ENCODE measurements around the gene ANKRD30A.
"Not testable (repeated sequence)": the region's sequence is repeated elsewhere in the genome, so short reads cannot be mapped to it uniquely, and the experiment has no call there.

ANKRD30A gene

DNA sequence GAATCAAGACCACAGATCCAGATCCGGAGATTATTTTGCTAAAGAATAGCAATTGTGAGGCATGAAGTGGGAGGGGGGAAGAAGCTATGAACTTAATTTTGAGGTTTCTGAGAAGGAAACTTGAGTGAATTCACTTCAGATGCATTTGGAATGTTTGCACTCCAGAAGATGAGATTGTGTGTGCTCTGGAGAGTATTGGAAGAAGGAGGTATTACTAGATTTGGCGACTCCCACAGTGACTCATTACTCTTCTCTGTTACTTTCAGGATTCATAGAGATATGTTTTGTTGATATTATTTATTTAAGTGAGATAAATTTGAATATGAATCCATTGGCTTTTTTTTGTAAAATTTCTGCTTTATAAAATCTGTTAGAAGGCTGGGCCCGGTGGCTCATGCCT lies 80.7 kb downstream of the ANKRD30A start:
- Histone ChIP-seq H3K4me3 (ENCODE audit: low read length) (no peak overlapping the region), H3K4me1 (ENCODE audit: control insufficient read depth, low read depth, low read length) (no peaks in the 10 kb centered on the region), H3K9me3 (ENCODE audit: control insufficient read depth, low read depth, low read length) (no peaks in the 10 kb centered on the region), H3K36me3 (ENCODE audit: control insufficient read depth, low read depth, low read length) (no peaks in the 10 kb centered on the region), H3K9ac (ENCODE audit: low read length) (no peak overlapping the region), H3K27me3 (ENCODE audit: control insufficient read depth, insufficient read depth, low read length) (no peaks in the 10 kb centered on the region), H3K27ac (ENCODE audit: low read length) (no peak overlapping the region)

DNA sequence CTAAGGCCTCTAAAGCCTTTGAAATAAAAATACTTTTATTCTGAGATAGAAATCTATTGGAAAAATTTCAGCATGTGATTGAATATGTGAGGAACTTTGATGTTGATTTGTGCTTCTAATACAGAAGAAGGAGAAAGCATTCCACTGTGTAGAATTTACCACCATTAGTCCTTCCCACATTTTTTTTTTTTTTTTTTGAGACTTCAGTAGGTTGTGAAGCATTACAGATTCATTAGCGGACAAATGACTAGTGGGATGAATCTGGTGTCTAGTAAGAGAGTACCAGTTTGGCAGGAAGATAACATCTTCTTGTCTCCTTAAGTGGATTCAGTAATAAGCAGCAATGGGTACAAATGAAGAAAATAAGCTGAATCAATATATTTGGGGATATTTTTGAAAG lies 95.5 kb downstream of the ANKRD30A start:
- no peak overlapping the region for H3K9ac ChIP-seq (ENCODE audit: low read length)
- no peak overlapping the region for H3K4me3 ChIP-seq (ENCODE audit: low read length)
- H3K36me3 ChIP-seq (ENCODE audit: control insufficient read depth, low read depth, low read length), result no peaks in the 10 kb centered on the region
- no peak overlapping the region for H3K27ac ChIP-seq (ENCODE audit: low read length)
- no peaks in the 10 kb centered on the region for H3K4me1 ChIP-seq (ENCODE audit: control insufficient read depth, low read depth, low read length)
- no peaks in the 10 kb centered on the region for H3K9me3 ChIP-seq (ENCODE audit: control insufficient read depth, low read depth, low read length)
- H3K27me3 ChIP-seq (ENCODE audit: control insufficient read depth, insufficient read depth, low read length), result no peaks in the 10 kb centered on the region

DNA sequence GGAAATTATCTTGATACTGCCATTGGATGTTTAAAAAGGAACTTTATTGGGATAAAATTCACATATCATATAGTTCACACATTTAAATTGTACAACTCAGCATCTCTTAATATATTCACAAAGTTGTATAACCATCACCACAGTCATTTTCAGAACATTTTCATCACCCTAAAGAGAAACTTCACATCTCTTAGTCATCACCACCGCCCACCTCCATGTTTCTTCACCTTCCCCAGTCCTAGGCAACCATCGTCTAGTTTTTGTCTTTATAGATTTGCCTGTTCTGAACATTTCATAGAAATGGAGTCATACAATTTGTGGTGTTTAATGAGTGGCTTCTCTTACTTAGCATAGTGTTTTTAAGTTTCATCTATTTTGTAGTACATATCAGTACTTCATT lies 96.6 kb downstream of the ANKRD30A start:
- Histone ChIP-seq H3K27ac (ENCODE audit: low read length) (no peak overlapping the region), H3K4me1 (ENCODE audit: control insufficient read depth, low read depth, low read length) (no peaks in the 10 kb centered on the region), H3K4me3 (ENCODE audit: low read length) (no peak overlapping the region), H3K27me3 (ENCODE audit: control insufficient read depth, insufficient read depth, low read length) (no peaks in the 10 kb centered on the region), H3K36me3 (ENCODE audit: control insufficient read depth, low read depth, low read length) (no peaks in the 10 kb centered on the region), H3K9ac (ENCODE audit: low read length) (no peak overlapping the region), H3K9me3 (ENCODE audit: control insufficient read depth, low read depth, low read length) (no peaks in the 10 kb centered on the region)

DNA sequence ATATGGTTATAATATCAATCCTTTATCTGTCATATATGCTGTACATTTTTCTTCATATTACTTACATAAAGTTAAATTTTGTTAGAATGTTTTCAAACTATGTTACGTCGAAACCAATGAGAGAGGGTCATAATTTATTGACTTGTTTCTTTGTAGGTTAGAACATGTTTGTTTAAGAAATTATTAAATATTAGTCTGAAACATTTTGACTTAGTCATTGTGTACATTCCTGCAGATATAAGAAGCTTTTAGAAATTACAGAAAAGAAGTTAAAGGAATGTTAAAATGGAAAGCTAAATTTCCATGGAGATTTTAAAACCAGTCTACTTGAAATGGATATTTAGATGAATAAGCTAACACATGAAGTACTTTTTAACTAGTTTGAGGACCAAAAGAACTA lies 99.8 kb downstream of the ANKRD30A start:
- Histone ChIP-seq H3K4me1 (ENCODE audit: control insufficient read depth, low read depth, low read length) (no peaks in the 10 kb centered on the region), H3K4me3 (ENCODE audit: low read length) (no peak overlapping the region), H3K36me3 (ENCODE audit: control insufficient read depth, low read depth, low read length) (no peaks in the 10 kb centered on the region), H3K9ac (ENCODE audit: low read length) (no peak overlapping the region), H3K27me3 (ENCODE audit: control insufficient read depth, insufficient read depth, low read length) (no peaks in the 10 kb centered on the region), H3K9me3 (ENCODE audit: control insufficient read depth, low read depth, low read length) (no peaks in the 10 kb centered on the region), H3K27ac (ENCODE audit: low read length) (no peak overlapping the region)

DNA sequence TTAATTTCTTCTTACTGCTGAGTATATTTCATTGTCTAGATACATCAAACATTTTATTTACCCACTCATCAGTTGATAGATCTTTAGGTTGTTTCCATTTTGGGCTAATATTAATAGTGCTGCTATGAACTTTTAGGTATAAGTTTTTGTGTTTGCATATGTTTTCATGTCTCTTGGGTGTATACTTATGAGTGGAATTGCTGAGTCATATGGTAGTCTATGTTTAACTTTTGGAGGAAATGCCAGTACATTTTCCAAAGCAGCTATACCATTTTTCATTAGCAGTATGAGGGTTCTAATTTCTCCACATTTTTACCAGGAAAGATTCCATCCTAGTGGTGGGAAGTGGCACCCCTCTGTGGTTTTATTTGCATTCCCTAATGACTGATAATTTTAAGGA lies 101.1 kb downstream of the ANKRD30A start:
- Histone ChIP-seq H3K4me3 (ENCODE audit: low read length) (no peak overlapping the region), H3K27me3 (ENCODE audit: control insufficient read depth, insufficient read depth, low read length) (no peaks in the 10 kb centered on the region), H3K9me3 (ENCODE audit: control insufficient read depth, low read depth, low read length) (no peaks in the 10 kb centered on the region), H3K4me1 (ENCODE audit: control insufficient read depth, low read depth, low read length) (no peaks in the 10 kb centered on the region), H3K9ac (ENCODE audit: low read length) (no peak overlapping the region), H3K36me3 (ENCODE audit: control insufficient read depth, low read depth, low read length) (no peaks in the 10 kb centered on the region), H3K27ac (ENCODE audit: low read length) (no peak overlapping the region)

DNA sequence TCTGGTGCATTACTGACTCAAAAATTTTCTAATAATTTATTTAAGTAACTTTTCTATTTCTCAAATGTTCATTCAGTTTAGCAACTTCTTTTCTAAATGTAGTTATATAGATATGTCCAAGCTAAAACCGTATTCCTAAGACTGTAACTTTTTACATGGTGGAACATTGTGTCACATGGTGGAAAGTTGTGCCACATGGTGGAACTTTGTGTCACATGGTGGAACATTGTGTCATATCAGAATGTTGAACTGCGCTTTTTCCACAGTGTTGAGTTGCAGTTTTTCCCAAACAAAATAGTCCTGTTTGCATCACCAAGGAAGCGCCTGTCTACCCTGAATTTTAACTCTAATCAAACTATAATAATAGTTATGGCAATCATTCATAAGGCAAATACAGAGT lies 109.3 kb downstream of the ANKRD30A start:
- no peaks in the 10 kb centered on the region for H3K9me3 ChIP-seq (ENCODE audit: control insufficient read depth, low read depth, low read length)
- H3K9ac ChIP-seq (ENCODE audit: low read length), result no peak overlapping the region
- no peaks in the 10 kb centered on the region for H3K36me3 ChIP-seq (ENCODE audit: control insufficient read depth, low read depth, low read length)
- no peaks in the 10 kb centered on the region for H3K4me1 ChIP-seq (ENCODE audit: control insufficient read depth, low read depth, low read length)
- H3K4me3 ChIP-seq (ENCODE audit: low read length), result no peak overlapping the region
- no peak overlapping the region for H3K27ac ChIP-seq (ENCODE audit: low read length)
- no peaks in the 10 kb centered on the region for H3K27me3 ChIP-seq (ENCODE audit: control insufficient read depth, insufficient read depth, low read length)

DNA sequence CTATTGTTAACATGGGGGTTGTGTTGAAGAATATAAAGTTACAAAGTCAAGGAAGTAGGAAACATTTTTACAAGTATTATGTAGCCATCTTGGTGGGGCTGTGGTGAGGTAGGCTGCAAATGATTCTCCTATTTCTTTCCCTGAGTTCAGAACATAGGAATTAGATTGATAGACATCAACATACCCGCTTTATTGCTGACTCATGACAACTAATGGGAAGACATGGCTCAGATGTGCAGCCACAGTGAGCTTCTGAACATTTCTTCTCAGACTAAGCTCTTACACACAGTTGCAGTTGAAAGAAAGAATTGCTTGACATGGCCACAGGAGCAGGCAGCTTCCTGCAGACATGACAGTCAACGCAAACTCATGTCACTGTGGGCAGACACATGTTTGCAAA lies 110.7 kb downstream of the ANKRD30A start:
- Histone ChIP-seq H3K9me3 (ENCODE audit: control insufficient read depth, low read depth, low read length) (no peaks in the 10 kb centered on the region), H3K27ac (ENCODE audit: low read length) (no peak overlapping the region), H3K4me3 (ENCODE audit: low read length) (no peak overlapping the region), H3K9ac (ENCODE audit: low read length) (no peak overlapping the region), H3K36me3 (ENCODE audit: control insufficient read depth, low read depth, low read length) (no peaks in the 10 kb centered on the region), H3K4me1 (ENCODE audit: control insufficient read depth, low read depth, low read length) (no peaks in the 10 kb centered on the region), H3K27me3 (ENCODE audit: control insufficient read depth, insufficient read depth, low read length) (no peaks in the 10 kb centered on the region)

DNA sequence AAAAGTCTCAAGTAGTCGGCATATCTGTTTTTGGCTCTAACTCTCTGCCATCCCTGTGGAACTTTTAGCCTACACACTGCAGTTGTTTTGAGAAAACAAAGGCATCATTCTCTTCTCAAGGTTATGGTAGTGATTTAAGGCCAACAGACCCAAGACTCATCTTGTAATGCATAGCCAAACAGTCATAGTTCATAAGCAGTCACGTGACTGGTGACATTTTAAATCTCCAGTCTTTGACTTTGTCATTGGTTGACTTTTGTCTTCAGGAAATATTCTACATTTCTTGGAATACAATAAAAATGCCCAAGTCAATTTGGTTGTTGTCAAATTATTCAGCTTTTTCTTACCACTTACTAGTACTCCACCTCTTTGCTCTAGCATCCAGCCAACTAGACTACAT lies 114.8 kb downstream of the ANKRD30A start:
- Histone ChIP-seq H3K27ac (ENCODE audit: low read length) (no peak overlapping the region), H3K9ac (ENCODE audit: low read length) (no peak overlapping the region), H3K4me3 (ENCODE audit: low read length) (no peak overlapping the region), H3K27me3 (ENCODE audit: control insufficient read depth, insufficient read depth, low read length) (no peaks in the 10 kb centered on the region), H3K9me3 (ENCODE audit: control insufficient read depth, low read depth, low read length) (no peaks in the 10 kb centered on the region), H3K4me1 (ENCODE audit: control insufficient read depth, low read depth, low read length) (no peaks in the 10 kb centered on the region), H3K36me3 (ENCODE audit: control insufficient read depth, low read depth, low read length) (no peaks in the 10 kb centered on the region)

DNA sequence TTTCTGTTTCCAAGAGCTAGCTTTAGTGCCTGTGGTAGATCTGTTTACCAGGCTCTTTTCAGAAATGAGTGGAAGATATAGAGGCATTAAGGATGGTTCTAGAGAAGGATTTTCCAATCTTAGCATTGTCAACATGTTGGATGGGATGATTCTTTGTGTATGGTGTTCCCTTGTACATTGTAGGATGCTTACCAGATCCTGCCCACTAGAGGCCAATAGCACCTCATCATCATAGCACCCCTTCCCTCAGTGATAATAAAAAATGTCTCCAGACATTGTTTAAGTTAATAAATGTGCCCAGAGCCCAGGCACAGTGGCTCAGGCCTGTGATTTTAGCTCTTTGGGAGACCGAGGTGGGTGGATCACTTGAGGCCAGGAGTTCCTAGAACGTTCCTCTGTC lies 121.2 kb downstream of the ANKRD30A start:
- no peaks in the 10 kb centered on the region for H3K4me1 ChIP-seq (ENCODE audit: control insufficient read depth, low read depth, low read length)
- H3K36me3 ChIP-seq (ENCODE audit: control insufficient read depth, low read depth, low read length), result no peaks in the 10 kb centered on the region
- no peak overlapping the region for H3K4me3 ChIP-seq (ENCODE audit: low read length)
- no peak overlapping the region for H3K9ac ChIP-seq (ENCODE audit: low read length)
- no peak overlapping the region for H3K27ac ChIP-seq (ENCODE audit: low read length)
- H3K9me3 ChIP-seq (ENCODE audit: control insufficient read depth, low read depth, low read length), result no peaks in the 10 kb centered on the region
- H3K27me3 ChIP-seq (ENCODE audit: control insufficient read depth, insufficient read depth, low read length), result no peaks in the 10 kb centered on the region

DNA sequence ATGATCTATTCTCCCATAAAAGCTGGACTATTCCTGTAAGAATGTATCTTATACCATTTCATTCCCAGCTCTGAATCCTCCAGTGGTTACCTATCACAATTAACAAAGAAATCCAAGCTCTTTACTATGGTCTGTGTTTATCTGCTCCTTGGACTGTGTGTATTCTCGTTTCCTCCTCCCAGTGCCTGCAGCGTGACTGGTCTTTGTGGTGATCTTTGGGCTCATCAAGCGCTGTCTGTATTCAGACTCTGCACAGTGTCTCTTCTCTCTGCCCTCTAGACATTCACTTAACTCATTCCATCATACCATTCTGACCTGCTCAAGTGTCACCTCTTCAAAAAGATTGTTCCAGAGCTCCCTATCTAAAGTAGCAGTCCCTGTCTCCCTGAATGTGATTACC lies 130.4 kb downstream of the ANKRD30A start:
- H3K4me1 ChIP-seq (ENCODE audit: control insufficient read depth, low read depth, low read length); H3K36me3 ChIP-seq (ENCODE audit: control insufficient read depth, low read depth, low read length); H3K9me3 ChIP-seq (ENCODE audit: control insufficient read depth, low read depth, low read length); H3K27me3 ChIP-seq (ENCODE audit: control insufficient read depth, insufficient read depth, low read length); H3K27ac ChIP-seq (ENCODE audit: low read length); H3K9ac ChIP-seq (ENCODE audit: low read length); H3K4me3 ChIP-seq (ENCODE audit: low read length): not testable (repeated sequence)

DNA sequence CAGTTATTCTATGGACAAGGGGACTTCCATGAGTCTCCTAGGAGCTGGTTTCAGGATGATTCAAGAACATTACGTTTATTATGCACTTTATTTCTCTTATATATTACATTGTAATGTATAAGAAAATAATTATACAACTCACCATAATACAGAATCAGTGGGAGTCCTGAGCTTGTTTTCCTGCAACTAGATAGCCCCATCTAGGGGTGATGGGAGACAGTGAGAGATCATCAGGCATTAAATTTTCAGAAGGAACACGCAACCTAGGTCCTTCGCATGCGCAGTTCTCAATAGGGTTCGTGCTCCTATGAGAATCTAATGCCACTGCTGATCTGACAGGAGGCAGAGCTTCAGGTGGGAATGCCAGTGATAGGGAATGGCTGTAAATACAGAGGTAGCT lies 137.9 kb downstream of the ANKRD30A start:
- Histone ChIP-seq H3K4me1 (ENCODE audit: control insufficient read depth, low read depth, low read length) (no peaks in the 10 kb centered on the region), H3K4me3 (ENCODE audit: low read length) (no peak overlapping the region), H3K9me3 (ENCODE audit: control insufficient read depth, low read depth, low read length) (no peaks in the 10 kb centered on the region), H3K27me3 (ENCODE audit: control insufficient read depth, insufficient read depth, low read length) (no peaks in the 10 kb centered on the region), H3K36me3 (ENCODE audit: control insufficient read depth, low read depth, low read length) (no peaks in the 10 kb centered on the region), H3K27ac (ENCODE audit: low read length) (no peak overlapping the region), H3K9ac (ENCODE audit: low read length) (no peak overlapping the region)

DNA sequence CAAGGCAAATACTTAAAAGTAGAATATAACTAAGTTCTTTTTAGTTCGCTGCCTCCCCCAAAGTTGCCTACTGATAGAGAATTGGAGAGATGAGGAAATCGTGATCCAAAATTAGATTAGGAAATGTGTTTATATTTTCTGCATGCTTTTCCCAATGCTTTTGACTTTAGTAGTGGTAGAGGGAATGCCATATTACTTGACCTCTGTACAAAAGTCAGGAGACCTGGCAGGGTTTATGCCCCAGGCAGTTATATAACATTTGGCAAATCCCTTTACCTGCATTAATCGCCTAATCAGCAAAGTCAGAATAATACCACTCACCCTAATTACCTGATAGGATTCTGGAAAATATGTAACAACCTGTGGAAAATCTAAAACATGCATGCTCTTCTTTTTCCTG lies 142.9 kb downstream of the ANKRD30A start:
- H3K27me3 ChIP-seq (ENCODE audit: control insufficient read depth, insufficient read depth, low read length), result no peaks in the 10 kb centered on the region
- no peaks in the 10 kb centered on the region for H3K4me1 ChIP-seq (ENCODE audit: control insufficient read depth, low read depth, low read length)
- H3K27ac ChIP-seq (ENCODE audit: low read length), result no peak overlapping the region
- no peak overlapping the region for H3K9ac ChIP-seq (ENCODE audit: low read length)
- no peaks in the 10 kb centered on the region for H3K9me3 ChIP-seq (ENCODE audit: control insufficient read depth, low read depth, low read length)
- no peaks in the 10 kb centered on the region for H3K36me3 ChIP-seq (ENCODE audit: control insufficient read depth, low read depth, low read length)
- H3K4me3 ChIP-seq (ENCODE audit: low read length), result no peak overlapping the region
